Naive B cell (primary cell): ENCODE measurements around the gene GPR15. TPM values are rescaled to one million over a fixed set of nuclear protein-coding genes. Genes with fewer than 3 reads are reported as not detected.
A peak's percentile ranks its signal among the peaks of the same experiment; 100 is the strongest.
"Not testable (repeated sequence)": the region's sequence is repeated elsewhere in the genome, so short reads cannot be mapped to it uniquely, and the experiment has no call there.

Source experiments
- ATAC-seq, 2 donors: fragments of 150-1000 bp; cut with Tn5 transposase; 2 replicates each; pipeline ENCODE4 v1.10.0; 2021; ENCODE audit warnings: low read depth in 2 of 2, mild to moderate bottlenecking in 2 of 2, moderate library complexity in 2 of 2
- DNase-seq: peaks from one replicate; pipeline ENCODE4 v3.0.0; 2022
- H3K27ac Mint-ChIP-seq, 6 donors: one replicate each; pipeline ENCODE4 v1.8.0; 2020 to 2022; ENCODE audit warnings: mild to moderate bottlenecking in 6 of 6, mixed read lengths in 6 of 6, moderate library complexity in 5 of 6, inconsistent platforms in 2 of 6
- H3K27me3 Mint-ChIP-seq, 3 donors: one replicate each; pipeline ENCODE4 v1.8.0; 2021 to 2022; ENCODE audit warnings: mixed read lengths in 3 of 3, mild to moderate bottlenecking in 1 of 3
- H3K36me3 Mint-ChIP-seq, 2 donors: one replicate each; pipeline ENCODE4 v1.8.0; 2020 to 2022; ENCODE audit warnings: mixed read lengths in 2 of 2, inconsistent platforms in 1 of 2, mild to moderate bottlenecking in 1 of 2
- H3K4me1 Mint-ChIP-seq, 3 donors: one replicate each; pipeline ENCODE4 v1.8.0; 2020 to 2022; ENCODE audit warnings: mixed read lengths in 3 of 3, inconsistent platforms in 1 of 3, mild to moderate bottlenecking in 1 of 3, moderate library complexity in 1 of 3
- H3K4me3 Mint-ChIP-seq, 8 donors: one replicate each; pipeline ENCODE4 v1.8.0; 2020 to 2022; ENCODE audit warnings: mild to moderate bottlenecking in 8 of 8, mixed read lengths in 8 of 8, moderate library complexity in 8 of 8, inconsistent platforms in 2 of 8
- H3K9me3 Mint-ChIP-seq, 7 donors: one replicate each; pipeline ENCODE4 v1.8.0; 2020 to 2022; ENCODE audit warnings: mixed read lengths in 7 of 7, mild to moderate bottlenecking in 5 of 7, inconsistent platforms in 2 of 7, moderate library complexity in 1 of 7
- polyA plus RNA-seq, 6 donors: library from polyadenylated mRNA; unstranded; fragments of 300-500 nt; fragmentation: Illumina TruSeq; gene quantifications; one replicate each; pipeline ENCODE4 v1.2.3, GENCODE V29; 2021; ENCODE audit warnings: low read depth in 6 of 6

GPR15 gene
- polyA plus RNA-seq, 6 donors from 2014 or later, result 0.25 to 0.32 TPM; not detected in 4

DNA sequence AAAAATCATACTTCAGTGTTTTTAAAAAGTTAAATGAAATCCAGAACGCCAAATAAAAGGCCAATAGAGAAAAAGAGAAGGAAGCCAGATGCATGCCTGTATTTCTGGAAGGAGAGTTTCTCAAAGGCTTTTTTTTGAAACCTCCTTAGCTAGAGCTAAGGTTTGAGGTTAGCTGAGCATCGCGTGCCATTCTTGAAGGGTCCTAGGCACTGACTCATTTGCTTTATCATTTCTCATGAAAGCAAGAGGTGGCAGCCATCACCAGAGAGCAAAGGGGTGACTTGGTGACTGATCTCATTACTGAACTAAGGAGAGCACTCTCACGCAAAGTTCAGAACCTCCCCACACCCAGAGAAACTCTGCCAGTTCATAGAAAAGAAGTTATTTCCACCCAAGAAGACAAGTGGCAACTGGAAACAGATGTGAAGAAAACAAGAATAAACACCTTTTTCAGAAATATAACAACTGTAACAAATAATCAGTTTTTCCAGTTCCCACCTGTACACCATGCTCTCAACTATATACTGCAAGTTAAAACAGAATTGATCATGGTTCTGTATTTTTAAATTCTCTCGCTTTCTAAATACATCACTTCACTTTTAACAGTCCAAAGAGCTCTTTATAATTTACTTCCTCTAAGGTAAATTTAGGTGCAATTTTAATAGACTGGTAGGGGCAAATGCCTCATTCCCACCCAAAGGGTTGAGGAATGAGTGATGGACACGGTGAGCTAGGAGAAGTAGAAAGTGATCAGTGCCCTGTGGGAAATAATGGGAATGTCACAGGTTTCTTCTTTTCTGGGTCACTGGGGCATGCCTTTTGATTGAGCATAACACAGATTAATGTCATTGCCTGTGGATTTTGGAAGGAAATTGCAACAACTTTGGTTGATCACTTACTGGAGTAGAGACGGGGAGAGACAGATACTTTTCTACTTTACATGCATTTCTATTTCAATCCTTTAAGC is 24.7 kb downstream of the GPR15 start:
- DNase-seq, result no peak
- H3K4me3 Mint-ChIP-seq, result no peak overlapping the region
- H3K36me3 Mint-ChIP-seq, result no peaks in the 10 kb centered on the region
- H3K9me3 Mint-ChIP-seq, result peaks cover 0 to 2% (median 0%) of the 10 kb centered on the region in 7 donors
- peaks cover 15 to 38% (median 15%) of the 10 kb centered on the region in 3 donors for H3K27me3 Mint-ChIP-seq
- H3K27ac Mint-ChIP-seq, result no peak overlapping the region
- ATAC-seq, result no peak
- H3K4me1 Mint-ChIP-seq, result no peaks in the 10 kb centered on the region

- no peak overlapping the region for H3K4me3 Mint-ChIP-seq
- peaks cover 15 to 32% (median 15%) of the 10 kb centered on the region in 3 donors for H3K27me3 Mint-ChIP-seq
- H3K4me1 Mint-ChIP-seq, result no peaks in the 10 kb centered on the region
- DNase-seq (no peak), ATAC-seq (no peak)
- H3K27ac Mint-ChIP-seq, result no peak overlapping the region
- H3K36me3 Mint-ChIP-seq, result no peaks in the 10 kb centered on the region
- peaks cover 0 to 2% (median 0%) of the 10 kb centered on the region in 7 donors for H3K9me3 Mint-ChIP-seq
Observed at GRCh38 chr3:98557324-98558010, 25.7 kb downstream of the GPR15 start.

- H3K4me1 Mint-ChIP-seq, result peaks cover 0 to 5% (median 0%) of the 10 kb centered on the region in 3 donors
- ATAC-seq, result no peak
- no peak overlapping the region for H3K27ac Mint-ChIP-seq
- no peaks in the 10 kb centered on the region for H3K36me3 Mint-ChIP-seq
- H3K9me3 Mint-ChIP-seq, result peaks cover 0 to 2% (median 0%) of the 10 kb centered on the region in 7 donors
- no peak overlapping the region for H3K4me3 Mint-ChIP-seq
- peaks cover 15 to 27% (median 15%) of the 10 kb centered on the region in 3 donors for H3K27me3 Mint-ChIP-seq
- no peak for DNase-seq
Observed at GRCh38 chr3:98558100-98558827, 26.5 kb downstream of the GPR15 start.

DNA sequence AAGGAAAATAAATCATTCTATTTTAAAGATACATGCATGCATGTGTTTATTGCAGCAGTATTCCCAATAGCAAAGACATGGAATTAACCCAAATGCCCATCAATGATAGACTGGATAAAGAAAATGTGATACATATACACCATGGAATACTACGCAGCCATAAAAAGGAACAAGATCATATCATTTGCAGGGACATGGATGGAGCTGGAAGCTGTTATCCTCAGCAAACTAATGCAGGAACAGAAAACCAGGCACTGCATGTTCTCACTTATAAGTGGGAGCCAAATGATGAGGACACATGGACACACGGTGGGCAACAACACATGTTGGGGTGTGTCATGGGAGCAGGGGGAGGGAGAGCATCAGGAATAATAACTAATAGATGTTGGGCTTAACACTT is 28.0 kb downstream of the GPR15 start:
- H3K9me3 Mint-ChIP-seq, H3K27ac Mint-ChIP-seq, ATAC-seq, H3K4me1 Mint-ChIP-seq, H3K36me3 Mint-ChIP-seq, H3K4me3 Mint-ChIP-seq, DNase-seq: not testable (repeated sequence)
- peaks cover 10 to 26% (median 15%) of the 10 kb centered on the region in 3 donors for H3K27me3 Mint-ChIP-seq

- H3K27ac Mint-ChIP-seq, result no peak overlapping the region
- no peak for DNase-seq
- peaks cover 0 to 2% (median 0%) of the 10 kb centered on the region in 7 donors for H3K9me3 Mint-ChIP-seq
- no peaks in the 10 kb centered on the region for H3K36me3 Mint-ChIP-seq
- peaks cover 4 to 10% (median 4%) of the 10 kb centered on the region in 3 donors for H3K4me1 Mint-ChIP-seq
- H3K27me3 Mint-ChIP-seq, result peaks cover 10 to 18% (median 12%) of the 10 kb centered on the region in 3 donors
- ATAC-seq, result no peak
- H3K4me3 Mint-ChIP-seq, result no peak overlapping the region
Observed at GRCh38 chr3:98560911-98561310, 29.1 kb downstream of the GPR15 start.

GRCh38 chr3:98561727-98562521 is 30.1 kb downstream of the GPR15 start:
- Mint-ChIP-seq H3K36me3 (no peaks in the 10 kb centered on the region), H3K9me3 (peaks cover 0 to 2% (median 0%) of the 10 kb centered on the region in 7 donors), H3K4me1 (peaks cover 4 to 10% (median 4%) of the 10 kb centered on the region in 3 donors), H3K27ac (no peak overlapping the region), H3K27me3 (peaks cover 3 to 17% (median 6%) of the 10 kb centered on the region in 3 donors), H3K4me3 (no peak overlapping the region)
- ATAC-seq, result no peak
- no peak for DNase-seq

- ATAC-seq, result peak; percentile 69 to 71
- DNase-seq, result no peak
- Mint-ChIP-seq H3K27ac (peak overlapping the region in 2 of 6 donors; percentile 56 to 72), H3K4me1 (peaks cover 4 to 10% (median 4%) of the 10 kb centered on the region in 3 donors), H3K36me3 (no peaks in the 10 kb centered on the region), H3K9me3 (peaks cover 0 to 1% (median 0%) of the 10 kb centered on the region in 7 donors), H3K4me3 (no peak overlapping the region), H3K27me3 (peaks cover 0 to 11% (median 0%) of the 10 kb centered on the region in 3 donors)
Observed at GRCh38 chr3:98563661-98564281, 32.0 kb downstream of the GPR15 start.

DNA sequence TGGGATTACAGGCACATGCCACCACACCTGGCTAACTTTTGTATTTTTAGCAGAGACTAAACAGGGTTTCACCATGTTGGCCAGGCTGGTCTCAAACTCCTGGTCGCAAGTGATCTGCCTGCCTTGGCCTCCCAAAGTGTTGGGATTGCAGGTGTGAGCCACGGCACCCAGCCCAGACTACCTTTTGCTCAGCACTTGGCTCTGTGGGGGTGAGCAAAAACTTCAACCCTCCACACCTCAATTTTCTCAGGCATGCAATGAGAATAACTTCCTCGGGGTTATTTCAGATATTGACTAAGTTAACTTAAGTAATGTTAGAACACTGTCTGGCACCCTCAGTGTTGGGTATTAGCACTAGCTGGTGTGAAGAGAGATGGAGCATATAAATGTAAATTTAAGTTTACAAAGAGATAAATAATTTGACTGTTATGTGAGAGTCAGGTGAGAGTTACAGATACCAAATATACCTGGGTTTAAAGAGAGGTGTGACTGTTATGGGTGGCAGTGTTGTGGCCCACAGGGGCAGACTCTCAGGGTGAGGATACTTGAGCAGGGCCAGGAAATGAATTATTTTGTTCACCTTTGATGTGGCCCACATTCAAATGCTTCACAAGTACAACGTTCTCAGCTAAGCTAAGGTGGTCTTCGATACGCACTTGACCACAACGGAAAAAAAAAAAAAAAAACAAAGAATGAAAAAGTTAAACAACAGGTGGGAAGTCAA is 32.7 kb downstream of the GPR15 start:
- DNase-seq (no peak), ATAC-seq (peak in 1 of 2 donors; percentile 25)
- H3K36me3 Mint-ChIP-seq, result no peaks in the 10 kb centered on the region
- no peaks in the 10 kb centered on the region for H3K9me3 Mint-ChIP-seq
- H3K4me1 Mint-ChIP-seq, result peaks cover 4 to 10% (median 4%) of the 10 kb centered on the region in 3 donors
- peaks cover 0 to 5% (median 0%) of the 10 kb centered on the region in 3 donors for H3K27me3 Mint-ChIP-seq
- H3K27ac Mint-ChIP-seq, result peak overlapping the region in 4 of 6 donors; percentile 16 to 76 (median 60)
- no peak overlapping the region for H3K4me3 Mint-ChIP-seq

- H3K27me3 Mint-ChIP-seq, result no peaks in the 10 kb centered on the region
- DNase-seq, result no peak
- no peak for ATAC-seq
- H3K36me3 Mint-ChIP-seq, result no peaks in the 10 kb centered on the region
- peaks cover 4 to 10% (median 4%) of the 10 kb centered on the region in 3 donors for H3K4me1 Mint-ChIP-seq
- no peaks in the 10 kb centered on the region for H3K9me3 Mint-ChIP-seq
- no peak overlapping the region for H3K27ac Mint-ChIP-seq
- H3K4me3 Mint-ChIP-seq, result no peak overlapping the region
Observed at GRCh38 chr3:98565237-98565643, 33.5 kb downstream of the GPR15 start.

GRCh38 chr3:98565843-98566242 is 34.1 kb downstream of the GPR15 start:
- no peak overlapping the region for H3K27ac Mint-ChIP-seq
- no peaks in the 10 kb centered on the region for H3K9me3 Mint-ChIP-seq
- H3K4me3 Mint-ChIP-seq, result no peak overlapping the region
- no peaks in the 10 kb centered on the region for H3K36me3 Mint-ChIP-seq
- DNase-seq (no peak), ATAC-seq (no peak)
- H3K27me3 Mint-ChIP-seq, result no peaks in the 10 kb centered on the region
- peaks cover 4 to 10% (median 4%) of the 10 kb centered on the region in 3 donors for H3K4me1 Mint-ChIP-seq

DNA sequence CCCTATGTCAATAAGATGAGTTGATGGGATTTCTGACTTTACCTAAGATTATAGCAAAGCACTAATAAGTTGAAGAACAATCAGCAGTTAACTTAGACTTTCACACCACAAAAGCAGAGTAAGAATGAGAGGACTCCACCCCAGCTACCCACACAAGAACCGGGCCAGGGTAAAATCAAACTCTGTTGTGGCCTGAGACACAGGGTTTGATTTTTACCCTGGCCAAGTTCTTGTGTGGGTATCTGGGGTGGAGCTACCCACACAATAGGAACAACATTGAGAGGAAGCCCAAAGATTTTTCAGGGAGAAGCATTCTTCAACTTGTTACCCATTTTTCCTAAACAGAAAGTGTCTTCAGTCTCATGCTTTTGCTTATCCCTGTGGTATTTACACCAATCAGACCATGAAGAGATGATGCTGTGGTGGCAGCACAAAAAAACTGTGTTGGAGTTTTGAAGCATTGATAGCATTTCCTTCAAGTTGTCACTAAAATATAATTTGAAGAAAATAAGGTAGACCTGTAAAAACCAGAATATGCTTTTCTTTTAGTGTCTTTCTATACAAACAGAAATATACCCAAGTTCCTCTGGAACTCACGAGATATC is 36.0 kb downstream of the GPR15 start:
- Mint-ChIP-seq H3K4me3 (no peak overlapping the region), H3K27ac (no peak overlapping the region), H3K36me3 (no peaks in the 10 kb centered on the region), H3K9me3 (no peaks in the 10 kb centered on the region), H3K4me1 (peaks cover 4 to 10% (median 4%) of the 10 kb centered on the region in 3 donors), H3K27me3 (no peaks in the 10 kb centered on the region)
- no peak for DNase-seq
- no peak for ATAC-seq
